HEK293 (cell line): ENCODE data around the gene C19orf38.

Experiments used
- EGR2 ChIP-seq: fragments of 450-650 bp; formaldehyde crosslinking; IDR thresholded peaks from 2 replicates; pipeline ENCODE4 v1.5.1; 2016; ENCODE audit warnings: low read depth, missing biosample characterization, missing genetic modification characterization
- KLF8 ChIP-seq: fragments of 450-650 bp; formaldehyde crosslinking; IDR thresholded peaks from 2 replicates; pipeline ENCODE4 v1.5.1; 2016; ENCODE audit warnings: missing biosample characterization, missing genetic modification characterization
- MYNN ChIP-seq: fragments of 450-650 bp; formaldehyde crosslinking; IDR thresholded peaks from 2 replicates; pipeline ENCODE4 v1.5.1; 2016; ENCODE audit warnings: missing biosample characterization, missing genetic modification characterization, borderline replicate concordance
- OSR2 ChIP-seq: fragments of 450-650 bp; formaldehyde crosslinking; IDR thresholded peaks from 2 replicates; pipeline ENCODE4 v1.5.1; 2016; ENCODE audit warnings: missing biosample characterization, missing genetic modification characterization
- ZNF121 ChIP-seq: fragments of 450-650 bp; formaldehyde crosslinking; IDR thresholded peaks from 2 replicates; pipeline ENCODE4 v1.5.1; 2016; ENCODE audit warnings: missing biosample characterization, missing genetic modification characterization
- ZNF184 ChIP-seq: fragments of 450-650 bp; IDR thresholded peaks from 2 replicates; pipeline ENCODE4 v1.5.1; 2018; ENCODE audit warnings: missing biosample characterization, mild to moderate bottlenecking, missing genetic modification characterization
- ZNF211 ChIP-seq: fragments of 450-650 bp; formaldehyde crosslinking; IDR thresholded peaks from 2 replicates; pipeline ENCODE4 v1.5.1; 2016; ENCODE audit warnings: low read depth, missing biosample characterization, missing genetic modification characterization
- ZNF214 ChIP-seq: fragments of 450-650 bp; formaldehyde crosslinking; IDR thresholded peaks from 2 replicates; pipeline ENCODE4 v1.5.1; 2017; ENCODE audit warnings: missing biosample characterization, mild to moderate bottlenecking, missing genetic modification characterization, borderline replicate concordance
- ZNF37A ChIP-seq: fragments of 450-650 bp; IDR thresholded peaks from 2 replicates; pipeline ENCODE4 v1.5.1; 2018; ENCODE audit warnings: missing biosample characterization, missing genetic modification characterization
- ZNF473 ChIP-seq: fragments of 450-650 bp; formaldehyde crosslinking; IDR thresholded peaks from 2 replicates; pipeline ENCODE4 v1.5.1; 2017; ENCODE audit warnings: missing biosample characterization, missing genetic modification characterization
- ZNF548 ChIP-seq: fragments of 450-650 bp; formaldehyde crosslinking; IDR thresholded peaks from 2 replicates; pipeline ENCODE4 v1.5.1; 2016; ENCODE audit warnings: missing biosample characterization, missing genetic modification characterization
- ZNF561 ChIP-seq: fragments of 450-650 bp; IDR thresholded peaks from 2 replicates; pipeline ENCODE4 v1.5.1; 2018; ENCODE audit warnings: missing biosample characterization, missing genetic modification characterization, borderline replicate concordance
- ZSCAN23 ChIP-seq: fragments of 450-650 bp; formaldehyde crosslinking; IDR thresholded peaks from 2 replicates; pipeline ENCODE4 v1.5.1; 2016; ENCODE audit warnings: missing biosample characterization, missing genetic modification characterization
- TF ChIP-seq, protein P1 (sequence below): fragments of 450-650 bp; formaldehyde crosslinking; IDR thresholded peaks from 2 replicates; pipeline ENCODE4 v1.5.1; 2016; ENCODE audit warnings: missing biosample characterization, missing genetic modification characterization, borderline replicate concordance
- TF ChIP-seq, protein P2 (sequence below): fragments of 450-650 bp; formaldehyde crosslinking; IDR thresholded peaks from 2 replicates; pipeline ENCODE4 v1.5.1; 2016; ENCODE audit warnings: missing biosample characterization, missing genetic modification characterization
- TF ChIP-seq, protein P3 (sequence below): fragments of 450-650 bp; formaldehyde crosslinking; IDR thresholded peaks from 2 replicates; pipeline ENCODE4 v1.5.1; 2016; ENCODE audit warnings: missing biosample characterization, missing genetic modification characterization
- TF ChIP-seq, protein P4 (sequence below): fragments of 450-650 bp; formaldehyde crosslinking; IDR thresholded peaks from 2 replicates; pipeline ENCODE4 v1.5.1; 2016; ENCODE audit warnings: missing biosample characterization, missing genetic modification characterization
- TF ChIP-seq, protein P5 (sequence below): fragments of 450-650 bp; formaldehyde crosslinking; IDR thresholded peaks from 2 replicates; pipeline ENCODE4 v1.5.1; 2016; ENCODE audit warnings: missing biosample characterization, missing genetic modification characterization, borderline replicate concordance
- TF ChIP-seq, protein P6 (sequence below): fragments of 450-650 bp; formaldehyde crosslinking; IDR thresholded peaks from 2 replicates; pipeline ENCODE4 v1.5.1; 2016; ENCODE audit warnings: missing biosample characterization, missing genetic modification characterization
- TF ChIP-seq, protein P7 (sequence below): fragments of 450-650 bp; formaldehyde crosslinking; IDR thresholded peaks from 2 replicates; pipeline ENCODE4 v1.5.1; 2016; ENCODE audit warnings: missing biosample characterization, missing genetic modification characterization

Gene C19orf38

DNA sequence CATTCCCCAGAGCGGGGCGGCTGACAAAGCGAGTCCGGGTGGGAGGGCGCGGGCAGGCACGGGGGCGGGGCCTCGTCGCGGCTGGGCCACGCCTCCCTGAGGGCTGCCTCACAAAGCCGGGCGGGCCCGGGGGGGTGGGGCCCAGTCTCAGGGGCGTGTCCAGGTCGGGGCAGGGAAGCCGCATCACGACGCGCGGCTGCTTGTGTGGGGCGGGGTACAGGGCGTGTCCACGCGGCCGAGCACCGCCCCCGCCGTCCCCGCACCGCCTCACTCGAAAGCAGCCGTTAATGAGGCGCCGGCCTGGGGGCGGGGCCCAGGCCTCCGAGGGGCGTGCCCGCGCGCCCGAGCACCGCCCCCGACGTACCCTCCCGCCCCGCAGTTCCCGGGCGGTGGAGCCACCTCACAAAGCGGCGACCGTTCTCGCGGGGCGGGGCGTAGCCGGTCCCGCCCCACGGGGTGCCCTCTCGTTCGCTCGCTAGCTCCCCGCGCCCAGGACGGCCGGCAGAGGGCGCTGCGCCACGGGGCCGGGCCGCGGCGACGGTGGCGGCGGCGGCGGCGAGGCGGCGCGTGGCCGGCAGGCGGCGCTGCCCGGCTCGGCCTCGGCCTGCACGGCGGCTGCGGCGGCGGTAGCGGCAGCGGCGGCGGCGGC, 22.9 kb downstream of the C19orf38 start, which contains the start of gene CARM1 (continued):
- TF ChIP-seq, protein P1, sequence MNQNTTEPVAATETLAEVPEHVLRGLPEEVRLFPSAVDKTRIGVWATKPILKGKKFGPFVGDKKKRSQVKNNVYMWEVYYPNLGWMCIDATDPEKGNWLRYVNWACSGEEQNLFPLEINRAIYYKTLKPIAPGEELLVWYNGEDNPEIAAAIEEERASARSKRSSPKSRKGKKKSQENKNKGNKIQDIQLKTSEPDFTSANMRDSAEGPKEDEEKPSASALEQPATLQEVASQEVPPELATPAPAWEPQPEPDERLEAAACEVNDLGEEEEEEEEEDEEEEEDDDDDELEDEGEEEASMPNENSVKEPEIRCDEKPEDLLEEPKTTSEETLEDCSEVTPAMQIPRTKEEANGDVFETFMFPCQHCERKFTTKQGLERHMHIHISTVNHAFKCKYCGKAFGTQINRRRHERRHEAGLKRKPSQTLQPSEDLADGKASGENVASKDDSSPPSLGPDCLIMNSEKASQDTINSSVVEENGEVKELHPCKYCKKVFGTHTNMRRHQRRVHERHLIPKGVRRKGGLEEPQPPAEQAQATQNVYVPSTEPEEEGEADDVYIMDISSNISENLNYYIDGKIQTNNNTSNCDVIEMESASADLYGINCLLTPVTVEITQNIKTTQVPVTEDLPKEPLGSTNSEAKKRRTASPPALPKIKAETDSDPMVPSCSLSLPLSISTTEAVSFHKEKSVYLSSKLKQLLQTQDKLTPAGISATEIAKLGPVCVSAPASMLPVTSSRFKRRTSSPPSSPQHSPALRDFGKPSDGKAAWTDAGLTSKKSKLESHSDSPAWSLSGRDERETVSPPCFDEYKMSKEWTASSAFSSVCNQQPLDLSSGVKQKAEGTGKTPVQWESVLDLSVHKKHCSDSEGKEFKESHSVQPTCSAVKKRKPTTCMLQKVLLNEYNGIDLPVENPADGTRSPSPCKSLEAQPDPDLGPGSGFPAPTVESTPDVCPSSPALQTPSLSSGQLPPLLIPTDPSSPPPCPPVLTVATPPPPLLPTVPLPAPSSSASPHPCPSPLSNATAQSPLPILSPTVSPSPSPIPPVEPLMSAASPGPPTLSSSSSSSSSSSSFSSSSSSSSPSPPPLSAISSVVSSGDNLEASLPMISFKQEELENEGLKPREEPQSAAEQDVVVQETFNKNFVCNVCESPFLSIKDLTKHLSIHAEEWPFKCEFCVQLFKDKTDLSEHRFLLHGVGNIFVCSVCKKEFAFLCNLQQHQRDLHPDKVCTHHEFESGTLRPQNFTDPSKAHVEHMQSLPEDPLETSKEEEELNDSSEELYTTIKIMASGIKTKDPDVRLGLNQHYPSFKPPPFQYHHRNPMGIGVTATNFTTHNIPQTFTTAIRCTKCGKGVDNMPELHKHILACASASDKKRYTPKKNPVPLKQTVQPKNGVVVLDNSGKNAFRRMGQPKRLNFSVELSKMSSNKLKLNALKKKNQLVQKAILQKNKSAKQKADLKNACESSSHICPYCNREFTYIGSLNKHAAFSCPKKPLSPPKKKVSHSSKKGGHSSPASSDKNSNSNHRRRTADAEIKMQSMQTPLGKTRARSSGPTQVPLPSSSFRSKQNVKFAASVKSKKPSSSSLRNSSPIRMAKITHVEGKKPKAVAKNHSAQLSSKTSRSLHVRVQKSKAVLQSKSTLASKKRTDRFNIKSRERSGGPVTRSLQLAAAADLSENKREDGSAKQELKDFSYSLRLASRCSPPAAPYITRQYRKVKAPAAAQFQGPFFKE (tag by site-specific recombination) = no peak
- TF ChIP-seq OSR2 (tag by site-specific recombination) = no peak
- no peak for TF ChIP-seq ZNF37A (tag by site-specific recombination)
- no peak for TF ChIP-seq ZNF214 (tag by site-specific recombination)
- TF ChIP-seq ZNF548 (tag by site-specific recombination) = no peak
- TF ChIP-seq ZNF561 (tag by site-specific recombination) = peak; percentile 44; the same call in 1 of the 2 replicates
- TF ChIP-seq ZSCAN23 (tag by site-specific recombination) = no peak
- TF ChIP-seq, protein P2, sequence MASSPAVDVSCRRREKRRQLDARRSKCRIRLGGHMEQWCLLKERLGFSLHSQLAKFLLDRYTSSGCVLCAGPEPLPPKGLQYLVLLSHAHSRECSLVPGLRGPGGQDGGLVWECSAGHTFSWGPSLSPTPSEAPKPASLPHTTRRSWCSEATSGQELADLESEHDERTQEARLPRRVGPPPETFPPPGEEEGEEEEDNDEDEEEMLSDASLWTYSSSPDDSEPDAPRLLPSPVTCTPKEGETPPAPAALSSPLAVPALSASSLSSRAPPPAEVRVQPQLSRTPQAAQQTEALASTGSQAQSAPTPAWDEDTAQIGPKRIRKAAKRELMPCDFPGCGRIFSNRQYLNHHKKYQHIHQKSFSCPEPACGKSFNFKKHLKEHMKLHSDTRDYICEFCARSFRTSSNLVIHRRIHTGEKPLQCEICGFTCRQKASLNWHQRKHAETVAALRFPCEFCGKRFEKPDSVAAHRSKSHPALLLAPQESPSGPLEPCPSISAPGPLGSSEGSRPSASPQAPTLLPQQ (tag by site-specific recombination) = peak; percentile 58
- TF ChIP-seq ZNF473 (tag by site-specific recombination) = no peak
- TF ChIP-seq, protein P3, sequence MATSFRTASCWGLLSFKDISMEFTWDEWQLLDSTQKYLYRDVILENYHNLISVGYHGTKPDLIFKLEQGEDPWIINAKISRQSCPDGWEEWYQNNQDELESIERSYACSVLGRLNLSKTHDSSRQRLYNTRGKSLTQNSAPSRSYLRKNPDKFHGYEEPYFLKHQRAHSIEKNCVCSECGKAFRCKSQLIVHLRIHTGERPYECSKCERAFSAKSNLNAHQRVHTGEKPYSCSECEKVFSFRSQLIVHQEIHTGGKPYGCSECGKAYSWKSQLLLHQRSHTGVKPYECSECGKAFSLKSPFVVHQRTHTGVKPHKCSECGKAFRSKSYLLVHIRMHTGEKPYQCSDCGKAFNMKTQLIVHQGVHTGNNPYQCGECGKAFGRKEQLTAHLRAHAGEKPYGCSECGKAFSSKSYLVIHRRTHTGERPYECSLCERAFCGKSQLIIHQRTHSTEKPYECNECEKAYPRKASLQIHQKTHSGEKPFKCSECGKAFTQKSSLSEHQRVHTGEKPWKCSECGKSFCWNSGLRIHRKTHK (tag by site-specific recombination) = no peak
- TF ChIP-seq, protein P4, sequence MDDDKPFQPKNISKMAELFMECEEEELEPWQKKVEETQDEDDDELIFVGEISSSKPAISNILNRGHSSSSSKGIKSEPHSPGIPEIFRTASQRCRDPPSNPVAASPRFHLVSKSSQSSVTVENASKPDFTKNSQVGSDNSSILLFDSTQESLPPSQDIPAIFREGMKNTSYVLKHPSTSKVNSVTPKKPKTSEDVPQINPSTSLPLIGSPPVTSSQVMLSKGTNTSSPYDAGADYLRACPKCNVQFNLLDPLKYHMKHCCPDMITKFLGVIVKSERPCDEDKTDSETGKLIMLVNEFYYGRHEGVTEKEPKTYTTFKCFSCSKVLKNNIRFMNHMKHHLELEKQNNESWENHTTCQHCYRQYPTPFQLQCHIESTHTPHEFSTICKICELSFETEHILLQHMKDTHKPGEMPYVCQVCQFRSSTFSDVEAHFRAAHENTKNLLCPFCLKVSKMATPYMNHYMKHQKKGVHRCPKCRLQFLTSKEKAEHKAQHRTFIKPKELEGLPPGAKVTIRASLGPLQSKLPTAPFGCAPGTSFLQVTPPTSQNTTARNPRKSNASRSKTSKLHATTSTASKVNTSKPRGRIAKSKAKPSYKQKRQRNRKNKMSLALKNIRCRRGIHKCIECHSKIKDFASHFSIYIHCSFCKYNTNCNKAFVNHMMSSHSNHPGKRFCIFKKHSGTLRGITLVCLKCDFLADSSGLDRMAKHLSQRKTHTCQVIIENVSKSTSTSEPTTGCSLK (tag by site-specific recombination) = no peak
- TF ChIP-seq ZNF211 (tag by site-specific recombination) = no peak
- TF ChIP-seq, protein P5, sequence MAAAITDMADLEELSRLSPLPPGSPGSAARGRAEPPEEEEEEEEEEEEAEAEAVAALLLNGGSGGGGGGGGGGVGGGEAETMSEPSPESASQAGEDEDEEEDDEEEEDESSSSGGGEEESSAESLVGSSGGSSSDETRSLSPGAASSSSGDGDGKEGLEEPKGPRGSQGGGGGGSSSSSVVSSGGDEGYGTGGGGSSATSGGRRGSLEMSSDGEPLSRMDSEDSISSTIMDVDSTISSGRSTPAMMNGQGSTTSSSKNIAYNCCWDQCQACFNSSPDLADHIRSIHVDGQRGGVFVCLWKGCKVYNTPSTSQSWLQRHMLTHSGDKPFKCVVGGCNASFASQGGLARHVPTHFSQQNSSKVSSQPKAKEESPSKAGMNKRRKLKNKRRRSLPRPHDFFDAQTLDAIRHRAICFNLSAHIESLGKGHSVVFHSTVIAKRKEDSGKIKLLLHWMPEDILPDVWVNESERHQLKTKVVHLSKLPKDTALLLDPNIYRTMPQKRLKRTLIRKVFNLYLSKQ (tag by site-specific recombination) = no peak
- no peak for TF ChIP-seq MYNN (tag by site-specific recombination)
- no peak for TF ChIP-seq EGR2 (tag by site-specific recombination)
- TF ChIP-seq KLF8 (tag by site-specific recombination) = peak; percentile 94; the same call in 1 of the 2 replicates
- no peak for TF ChIP-seq ZNF121 (tag by site-specific recombination)
- TF ChIP-seq ZNF184 (tag by site-specific recombination) = no peak
- TF ChIP-seq, protein P6, sequence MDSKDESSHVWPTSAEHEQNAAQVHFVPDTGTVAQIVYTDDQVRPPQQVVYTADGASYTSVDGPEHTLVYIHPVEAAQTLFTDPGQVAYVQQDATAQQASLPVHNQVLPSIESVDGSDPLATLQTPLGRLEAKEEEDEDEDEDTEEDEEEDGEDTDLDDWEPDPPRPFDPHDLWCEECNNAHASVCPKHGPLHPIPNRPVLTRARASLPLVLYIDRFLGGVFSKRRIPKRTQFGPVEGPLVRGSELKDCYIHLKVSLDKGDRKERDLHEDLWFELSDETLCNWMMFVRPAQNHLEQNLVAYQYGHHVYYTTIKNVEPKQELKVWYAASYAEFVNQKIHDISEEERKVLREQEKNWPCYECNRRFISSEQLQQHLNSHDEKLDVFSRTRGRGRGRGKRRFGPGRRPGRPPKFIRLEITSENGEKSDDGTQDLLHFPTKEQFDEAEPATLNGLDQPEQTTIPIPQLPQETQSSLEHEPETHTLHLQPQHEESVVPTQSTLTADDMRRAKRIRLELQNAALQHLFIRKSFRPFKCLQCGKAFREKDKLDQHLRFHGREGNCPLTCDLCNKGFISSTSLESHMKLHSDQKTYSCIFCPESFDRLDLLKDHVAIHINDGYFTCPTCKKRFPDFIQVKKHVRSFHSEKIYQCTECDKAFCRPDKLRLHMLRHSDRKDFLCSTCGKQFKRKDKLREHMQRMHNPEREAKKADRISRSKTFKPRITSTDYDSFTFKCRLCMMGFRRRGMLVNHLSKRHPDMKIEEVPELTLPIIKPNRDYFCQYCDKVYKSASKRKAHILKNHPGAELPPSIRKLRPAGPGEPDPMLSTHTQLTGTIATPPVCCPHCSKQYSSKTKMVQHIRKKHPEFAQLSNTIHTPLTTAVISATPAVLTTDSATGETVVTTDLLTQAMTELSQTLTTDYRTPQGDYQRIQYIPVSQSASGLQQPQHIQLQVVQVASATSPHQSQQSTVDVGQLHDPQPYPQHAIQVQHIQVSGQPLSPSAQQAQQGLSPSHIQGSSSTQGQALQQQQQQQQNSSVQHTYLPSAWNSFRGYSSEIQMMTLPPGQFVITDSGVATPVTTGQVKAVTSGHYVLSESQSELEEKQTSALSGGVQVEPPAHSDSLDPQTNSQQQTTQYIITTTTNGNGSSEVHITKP (tag by site-specific recombination) = no peak
- TF ChIP-seq, protein P7, sequence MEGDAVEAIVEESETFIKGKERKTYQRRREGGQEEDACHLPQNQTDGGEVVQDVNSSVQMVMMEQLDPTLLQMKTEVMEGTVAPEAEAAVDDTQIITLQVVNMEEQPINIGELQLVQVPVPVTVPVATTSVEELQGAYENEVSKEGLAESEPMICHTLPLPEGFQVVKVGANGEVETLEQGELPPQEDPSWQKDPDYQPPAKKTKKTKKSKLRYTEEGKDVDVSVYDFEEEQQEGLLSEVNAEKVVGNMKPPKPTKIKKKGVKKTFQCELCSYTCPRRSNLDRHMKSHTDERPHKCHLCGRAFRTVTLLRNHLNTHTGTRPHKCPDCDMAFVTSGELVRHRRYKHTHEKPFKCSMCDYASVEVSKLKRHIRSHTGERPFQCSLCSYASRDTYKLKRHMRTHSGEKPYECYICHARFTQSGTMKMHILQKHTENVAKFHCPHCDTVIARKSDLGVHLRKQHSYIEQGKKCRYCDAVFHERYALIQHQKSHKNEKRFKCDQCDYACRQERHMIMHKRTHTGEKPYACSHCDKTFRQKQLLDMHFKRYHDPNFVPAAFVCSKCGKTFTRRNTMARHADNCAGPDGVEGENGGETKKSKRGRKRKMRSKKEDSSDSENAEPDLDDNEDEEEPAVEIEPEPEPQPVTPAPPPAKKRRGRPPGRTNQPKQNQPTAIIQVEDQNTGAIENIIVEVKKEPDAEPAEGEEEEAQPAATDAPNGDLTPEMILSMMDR (tag by site-specific recombination) = no peak
